ENCODE results near the gene FAM118A. TPM values are rescaled to one million over a fixed set of nuclear protein-coding genes. Genes with fewer than 3 reads are reported as not detected.

Gene FAM118A
- total and polyA plus RNA-seq, 2 of the 8 experiments (the other 6 are each of a cell fraction or from before 2014, with no cell fraction given) = 8.5 to 18.6 TPM

DNA sequence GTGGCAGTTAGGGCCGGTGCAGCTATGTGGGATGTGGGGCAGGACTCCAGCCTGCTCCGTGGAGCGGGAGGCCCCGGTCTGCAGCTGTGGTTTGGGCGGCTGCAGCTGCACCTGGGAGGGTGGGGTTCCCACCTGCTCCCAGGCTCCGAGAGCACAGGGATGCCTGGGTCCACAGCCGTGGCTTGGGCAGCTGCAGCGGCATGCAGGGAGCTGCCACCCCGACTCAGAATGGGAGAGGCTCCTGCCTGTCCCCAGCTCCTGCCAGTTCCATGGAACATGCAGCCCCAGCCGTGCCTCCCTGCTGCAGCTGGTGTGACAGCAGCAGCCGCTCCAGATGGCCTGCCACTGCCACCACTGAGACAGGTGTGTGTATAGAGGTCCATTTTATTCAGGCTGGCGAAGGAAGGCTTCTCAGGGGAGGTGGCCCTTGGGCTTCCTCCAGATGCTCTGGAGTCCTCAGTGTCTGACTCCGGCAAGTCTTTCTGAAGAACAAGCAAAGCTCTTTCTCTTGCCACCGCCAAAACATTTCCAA is 46.7 kb upstream of the FAM118A start:
- H3K18ac ChIP-seq (ENCODE audit: extremely low read depth, low read length) = no peak overlapping the region
- H3K27me3 ChIP-seq (replicated peaks in 1 of 4; ENCODE audit: control insufficient read depth in 3 of 4, extremely low read depth in 1 of 4, insufficient read depth in 3 of 4, low read length in 3 of 4) = peaks cover 0 to 12% (median 7%) of the 10 kb centered on the region in 4 experiments; a peak in 4 of 7 replicates
- H3K4me3 ChIP-seq (ENCODE audit: extremely low read depth in 1 of 4, insufficient read depth in 2 of 4, low read depth in 3 of 4, low read length in 4 of 4) = no peak overlapping the region
- peaks cover 0 to 4% (median under 1%) of the 10 kb centered on the region in 4 experiments; a peak in 2 of 7 replicates for H3K4me1 ChIP-seq (replicated peaks in 1 of 4; ENCODE audit: control insufficient read depth in 3 of 4, insufficient read depth in 4 of 4, low read length in 3 of 4)
- H3K23ac ChIP-seq (ENCODE audit: insufficient read length) = no peak overlapping the region
- H3K36me3 ChIP-seq (ENCODE audit: control insufficient read depth in 2 of 4, insufficient read depth in 4 of 4, low read length in 3 of 4) = no peaks in the 10 kb centered on the region
- H3K79me2 ChIP-seq (ENCODE audit: control insufficient read depth in 1 of 2, insufficient read depth in 2 of 2, low read length in 2 of 2) = no peaks in the 10 kb centered on the region
- no peak overlapping the region for H3K56ac ChIP-seq (replicated peaks; ENCODE audit: insufficient read length, low read depth, low read length)
- peaks cover 2% of the 10 kb centered on the region; the same call in 1 of the 2 replicates for H3K23me2 ChIP-seq (ENCODE audit: low read depth, low read length)
- no peak overlapping the region for H2AFZ ChIP-seq (ENCODE audit: low read length)
- 0 out of 4 replicates have a peak, but pooled peaks cover 0 to under 1% of the 10 kb centered on the region in 2 experiments for H3K9me3 ChIP-seq (ENCODE audit: insufficient read depth in 2 of 2, low read depth in 1 of 2, low read length in 1 of 2)
- H3K4ac ChIP-seq (replicated peaks; ENCODE audit: insufficient read length, low read depth, low read length) = no peak overlapping the region
- H2BK12ac ChIP-seq (ENCODE audit: low read depth, low read length) = no peak overlapping the region
- H3K27ac ChIP-seq (ENCODE audit: low read depth, low read length) = no peak overlapping the region
- 89% methylated on average over 14 of the region's 14 CpGs; no CpG with 5 or more reads in 1 of the 2 experiments for WGBS, 2 experiments (ENCODE audit: extremely low coverage in 1 of 2, insufficient coverage in 1 of 2, insufficient read length in 1 of 2, insufficient replicate concordance in 2 of 2, low coverage in 1 of 2, low lambda C conversion rate in 2 of 2, missing lambda C conversion rate in 1 of 2)
- no peak overlapping the region for H4K8ac ChIP-seq (ENCODE audit: extremely low read depth, insufficient read depth, low read length)
- no peak overlapping the region for H3K4me2 ChIP-seq (ENCODE audit: insufficient read depth in 1 of 2, low read depth in 2 of 2, low read length in 2 of 2)
- POLR2A ChIA-PET (ENCODE audit: partially characterized antibody) = interaction anchor here (1.2 kb wide), 1 partner anchor 17 kb away, joined by 5 read pairs; no protein-coding TSS in a partner anchor
- no peaks in the 10 kb centered on the region for H3K79me1 ChIP-seq (ENCODE audit: low read depth, low read length)
- H2BK20ac ChIP-seq (ENCODE audit: low read length) = no peak overlapping the region
- TF ChIP-seq TCF12 (IDR thresholded peaks at IDR 0.05; ENCODE audit: low read depth, low read length) = no peak
- TF ChIP-seq, protein P1, sequence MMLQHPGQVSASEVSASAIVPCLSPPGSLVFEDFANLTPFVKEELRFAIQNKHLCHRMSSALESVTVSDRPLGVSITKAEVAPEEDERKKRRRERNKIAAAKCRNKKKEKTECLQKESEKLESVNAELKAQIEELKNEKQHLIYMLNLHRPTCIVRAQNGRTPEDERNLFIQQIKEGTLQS (IDR thresholded peaks at IDR 0.05; ENCODE audit: insufficient read depth, low read depth, low read length) = no peak
- H2AK5ac ChIP-seq (ENCODE audit: low read depth, low read length) = no peak overlapping the region; the same call in 1 of the 2 replicates
- no peak overlapping the region for H4K91ac ChIP-seq (replicated peaks; ENCODE audit: insufficient read length, low read length)
- FAIRE-seq = no peak
- no peak overlapping the region for H4K5ac ChIP-seq (ENCODE audit: insufficient read length, low read depth, low read length)
- no peak overlapping the region for H2BK120ac ChIP-seq (replicated peaks; ENCODE audit: low read depth, low read length)
- CTCF ChIA-PET (ENCODE audit: partially characterized antibody) = interaction anchor here (0.6 to 2.8 kb wide), 15 partner anchors 9 to 291 kb away, joined by 3 to 10 read pairs (median 3); no protein-coding TSS in a partner anchor
- H2BK5ac ChIP-seq (ENCODE audit: low read depth, low read length) = no peak overlapping the region
- H3K14ac ChIP-seq (ENCODE audit: insufficient read length) = no peak overlapping the region
- DNase-seq (ENCODE audit: low read depth in 1 of 2, low spot score in 2 of 2) = no peak
- no peaks in the 10 kb centered on the region for H4K20me1 ChIP-seq (replicated peaks in 1 of 2; ENCODE audit: control insufficient read depth in 1 of 2, insufficient read depth in 2 of 2, low read length in 2 of 2)
- no peak overlapping the region for H3K9ac ChIP-seq (replicated peaks in 1 of 4; ENCODE audit: extremely low read depth in 1 of 4, low read depth in 3 of 4, low read length in 3 of 4)
- no peak overlapping the region for H2BK15ac ChIP-seq (ENCODE audit: low read length)
